ENCODE measurements around the gene GOLGA8M.
"Not testable (repeated sequence)": the region's sequence is repeated elsewhere in the genome, so short reads cannot be mapped to it uniquely, and the experiment has no call there.

DNA sequence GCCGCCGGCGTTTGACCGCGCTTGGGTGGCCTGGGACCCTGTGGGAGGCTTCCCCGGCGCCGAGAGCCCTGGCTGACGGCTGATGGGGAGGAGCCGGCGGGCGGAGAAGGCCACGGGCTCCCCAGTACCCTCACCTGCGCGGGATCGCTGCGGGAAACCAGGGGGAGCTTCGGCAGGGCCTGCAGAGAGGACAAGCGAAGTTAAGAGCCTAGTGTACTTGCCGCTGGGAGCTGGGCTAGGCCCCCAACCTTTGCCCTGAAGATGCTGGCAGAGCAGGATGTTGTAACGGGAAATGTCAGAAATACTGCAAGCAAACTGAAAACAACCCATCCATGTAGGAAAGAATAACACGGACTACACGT lies 26.0 kb upstream of the GOLGA8M start:
- TF ChIP-seq, protein P1, sequence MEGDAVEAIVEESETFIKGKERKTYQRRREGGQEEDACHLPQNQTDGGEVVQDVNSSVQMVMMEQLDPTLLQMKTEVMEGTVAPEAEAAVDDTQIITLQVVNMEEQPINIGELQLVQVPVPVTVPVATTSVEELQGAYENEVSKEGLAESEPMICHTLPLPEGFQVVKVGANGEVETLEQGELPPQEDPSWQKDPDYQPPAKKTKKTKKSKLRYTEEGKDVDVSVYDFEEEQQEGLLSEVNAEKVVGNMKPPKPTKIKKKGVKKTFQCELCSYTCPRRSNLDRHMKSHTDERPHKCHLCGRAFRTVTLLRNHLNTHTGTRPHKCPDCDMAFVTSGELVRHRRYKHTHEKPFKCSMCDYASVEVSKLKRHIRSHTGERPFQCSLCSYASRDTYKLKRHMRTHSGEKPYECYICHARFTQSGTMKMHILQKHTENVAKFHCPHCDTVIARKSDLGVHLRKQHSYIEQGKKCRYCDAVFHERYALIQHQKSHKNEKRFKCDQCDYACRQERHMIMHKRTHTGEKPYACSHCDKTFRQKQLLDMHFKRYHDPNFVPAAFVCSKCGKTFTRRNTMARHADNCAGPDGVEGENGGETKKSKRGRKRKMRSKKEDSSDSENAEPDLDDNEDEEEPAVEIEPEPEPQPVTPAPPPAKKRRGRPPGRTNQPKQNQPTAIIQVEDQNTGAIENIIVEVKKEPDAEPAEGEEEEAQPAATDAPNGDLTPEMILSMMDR (IDR thresholded peaks at IDR 0.05) = not testable (repeated sequence)
- TF ChIP-seq POLR2A, POLR2AphosphoS5, EP300 (IDR thresholded peaks at IDR 0.05): not testable (repeated sequence)

Measured in stomach (tissue), 4 donors.